Superior temporal gyrus (tissue), 1 donor: ENCODE measurements around the gene WDFY1.

Experiments used
- DNase-seq: peaks from one replicate; pipeline ENCODE4 v3.0.0-alpha.2; 2016; ENCODE audit errors: extremely low spot score

WDFY1 gene

GRCh38 chr2:223856584-223856983 is 88.6 kb downstream of the WDFY1 start:
- no peak for DNase-seq

DNA sequence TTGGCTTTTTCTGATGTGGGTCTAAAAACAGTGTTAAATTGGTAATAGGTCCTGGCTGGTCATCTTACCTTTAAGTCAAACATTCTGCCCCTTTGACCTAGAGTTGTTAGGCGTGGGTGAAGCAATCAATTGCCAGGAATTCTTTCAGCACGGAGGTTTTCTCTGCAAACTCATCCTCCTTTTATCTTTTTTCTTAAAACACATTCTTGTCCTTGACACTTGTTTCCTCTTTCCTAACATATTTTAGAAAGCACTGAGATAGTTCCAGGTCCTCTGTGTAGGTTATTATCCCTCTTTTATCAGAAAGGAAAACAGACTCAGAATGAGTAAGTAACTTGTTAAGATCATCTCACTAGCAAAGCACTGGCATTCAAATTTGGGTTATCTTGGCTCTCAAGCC is 89.1 kb downstream of the WDFY1 start:
- DNase-seq = no peak

DNA sequence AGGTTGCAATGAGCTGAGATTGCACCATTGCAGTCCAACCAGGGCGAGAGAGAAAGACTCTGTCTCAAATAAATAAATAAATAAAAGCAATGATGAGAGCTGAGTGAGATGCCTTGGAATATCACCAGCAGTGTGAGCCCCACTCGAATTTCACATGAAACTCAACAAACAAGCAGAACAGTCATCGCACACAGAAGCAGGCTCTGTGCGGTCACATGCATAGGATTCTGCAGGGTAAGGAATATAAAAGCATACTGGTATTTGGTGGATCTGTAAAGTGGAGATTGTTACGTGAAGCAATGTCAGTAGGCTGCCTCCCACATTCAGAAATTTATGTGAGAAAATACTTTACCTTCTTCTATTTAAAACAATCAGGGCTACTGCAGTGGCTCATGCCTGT is 89.7 kb downstream of the WDFY1 start:
- no peak for DNase-seq

GRCh38 chr2:223854741-223855140 is 90.4 kb downstream of the WDFY1 start:
- no peak for DNase-seq

- DNase-seq = no peak
These were observed 91.7 kb downstream of the WDFY1 start for GRCh38 chr2:223853425-223853837.

DNA sequence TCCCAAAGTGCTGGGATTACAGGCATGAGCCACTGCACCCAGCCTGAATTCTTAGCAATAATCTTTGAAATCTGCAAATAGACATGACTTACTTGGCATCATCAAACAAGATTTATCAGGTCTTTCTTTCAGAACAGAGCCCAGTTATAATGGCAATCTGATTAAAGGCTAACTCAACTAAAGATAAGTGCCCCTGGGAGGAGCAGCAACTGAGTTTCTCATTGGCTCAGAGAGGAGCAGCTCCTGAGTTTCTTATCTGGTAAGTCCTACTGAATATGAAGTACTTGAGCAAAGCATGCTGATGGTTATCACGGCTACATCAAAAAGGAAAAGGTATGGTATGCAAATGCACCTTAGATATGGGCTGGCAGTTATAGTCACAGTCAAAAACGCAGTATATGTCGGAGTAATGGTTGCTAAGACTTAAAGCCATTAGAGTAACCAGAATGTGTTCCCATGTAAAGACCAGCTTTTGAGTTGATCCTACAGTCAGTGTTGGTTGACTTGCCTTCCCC is 92.8 kb downstream of the WDFY1 start:
- no peak for DNase-seq

- DNase-seq = no peak
These were observed 97.7 kb downstream of the WDFY1 start for GRCh38 chr2:223847410-223847809.

DNA sequence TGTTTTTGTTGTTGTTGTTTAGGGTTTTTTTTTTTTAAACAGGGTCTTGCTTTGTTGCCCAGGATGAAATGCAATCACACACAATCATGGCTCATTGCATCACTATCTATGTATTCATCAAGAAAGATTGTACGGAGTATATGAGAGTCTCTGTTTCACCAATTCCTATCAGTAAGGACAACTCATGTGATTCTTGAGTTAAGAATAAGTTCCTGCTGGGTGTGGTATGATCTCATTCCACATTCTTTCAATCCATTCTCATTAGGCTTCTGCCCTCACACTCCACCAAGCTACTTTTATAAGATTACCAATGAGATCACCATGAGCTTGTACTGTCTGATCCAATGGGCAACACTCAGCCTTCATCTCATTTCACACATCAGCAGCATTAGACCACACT is 98.6 kb downstream of the WDFY1 start:
- DNase-seq = no peak

DNA sequence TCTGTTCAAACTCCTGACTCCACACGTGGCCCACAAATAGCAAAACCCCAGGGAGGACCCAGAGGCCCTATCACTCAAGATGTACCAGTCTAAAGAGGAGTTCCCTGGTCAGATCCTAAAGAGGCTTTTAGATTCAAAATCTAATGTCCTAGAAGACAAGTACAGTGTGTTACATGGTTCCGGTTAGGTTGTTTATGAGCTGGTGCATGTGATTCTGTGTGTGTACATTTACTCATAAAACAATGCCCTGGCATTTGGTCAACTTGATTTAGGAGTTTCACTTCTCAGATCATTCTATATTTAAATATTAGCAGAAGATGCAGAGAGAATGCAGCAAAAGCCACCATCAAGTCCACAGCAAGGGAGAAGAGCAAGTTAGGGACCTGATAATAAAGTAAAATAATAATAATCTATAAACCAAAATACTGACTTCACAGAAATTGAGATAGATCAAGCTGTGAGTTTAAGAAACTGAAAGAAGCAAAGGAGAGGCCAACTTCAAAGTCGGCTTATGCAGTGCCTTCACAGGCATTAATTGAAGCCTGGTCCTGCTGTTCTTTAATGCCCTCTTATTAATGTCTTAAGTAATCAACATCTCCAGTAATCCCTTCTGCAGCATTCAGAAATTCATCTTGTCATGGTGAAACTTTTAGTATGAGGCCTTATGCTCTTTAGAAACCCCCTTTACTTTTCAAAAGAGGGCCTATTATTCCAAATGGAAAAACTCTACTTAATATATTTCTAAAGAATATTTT is 103.5 kb downstream of the WDFY1 start:
- no peak for DNase-seq

- no peak for DNase-seq
These were observed 107.7 kb downstream of the WDFY1 start, which contains the start of gene AP1S3 for GRCh38 chr2:223837287-223838061. Gene AP1S3, minus strand, starts transcription at chr2:223837582. Its CDS starts 132 bp downstream, at chr2:223837450.

- DNase-seq = no peak
These were observed 109.2 kb downstream of the WDFY1 start for GRCh38 chr2:223835701-223836532.

- DNase-seq = no peak
These were observed 110.7 kb downstream of the WDFY1 start for GRCh38 chr2:223834431-223834830.

- DNase-seq = no peak
These were observed 112.8 kb downstream of the WDFY1 start for GRCh38 chr2:223832241-223832903.

GRCh38 chr2:223829128-223829527 is 116.0 kb downstream of the WDFY1 start:
- DNase-seq = no peak

GRCh38 chr2:223828314-223828713 is 116.8 kb downstream of the WDFY1 start:
- no peak for DNase-seq

GRCh38 chr2:223826995-223827394 is 118.1 kb downstream of the WDFY1 start:
- DNase-seq = no peak
